ENCODE results near the gene ITGB1.

- no peak for TF ChIP-seq CTCF (IDR thresholded peaks at IDR 0.05)
- no peak for TF ChIP-seq POLR2A (IDR thresholded peaks at IDR 0.05)
Measured at GRCh38 chr10:32938554-32939061, 19.4 kb downstream of the ITGB1 start.
